GM10266 (cell line): ENCODE measurements around the gene SLC38A3.

Experiments
- DNase-seq: peaks from one replicate; pipeline ENCODE4 v3.0.0; 2012; ENCODE audit errors: extremely low spot score
- CTCF ChIP-seq: IDR thresholded peaks from 2 replicates; pipeline ENCODE4 v1.5.1; 2012; ENCODE audit warnings: mild to moderate bottlenecking, low read depth; ENCODE audit not compliant: control insufficient read depth, insufficient read depth; ENCODE audit errors: missing control alignments

The SLC38A3 gene

GRCh38 chr3:50204804-50205412 lies at the start of gene SLC38A3:
Gene SLC38A3 (plus strand): TSS chr3:50205271. CDS start chr3:50214200, 8,929 bp downstream.
- DNase-seq, result no peak
- TF ChIP-seq CTCF, result no peak

- DNase-seq, result no peak
- no peak for TF ChIP-seq CTCF
Measured at GRCh38 chr3:50155491-50155878, 49.6 kb upstream of the SLC38A3 start.

GRCh38 chr3:50155891-50156290 lies 49.2 kb upstream of the SLC38A3 start:
- TF ChIP-seq CTCF, result no peak
- DNase-seq, result no peak

- DNase-seq, result peak; percentile 46
- TF ChIP-seq CTCF, result no peak
Measured at GRCh38 chr3:50156549-50157493, 48.2 kb upstream of the SLC38A3 start.

- no peak for DNase-seq
- TF ChIP-seq CTCF, result no peak
Measured at GRCh38 chr3:50157827-50158529, 47.1 kb upstream of the SLC38A3 start.

GRCh38 chr3:50158530-50159146 lies 46.4 kb upstream of the SLC38A3 start:
- no peak for TF ChIP-seq CTCF
- DNase-seq, result no peak
